HTR-8/SVneo (cell line): ENCODE results near the gene ALAS1.

ENCODE experiments used
- DNase-seq: peaks from one replicate; pipeline ENCODE4 v3.0.0; 2011; ENCODE audit warnings: low spot score, mixed read lengths; ENCODE audit not compliant: insufficient read length
- FAIRE-seq: peaks from 2 replicates; lab custom pipeline; 2011; peaks lifted over from hg19 to GRCh38; lab: Jason Lieb, UNC

The ALAS1 gene

DNA sequence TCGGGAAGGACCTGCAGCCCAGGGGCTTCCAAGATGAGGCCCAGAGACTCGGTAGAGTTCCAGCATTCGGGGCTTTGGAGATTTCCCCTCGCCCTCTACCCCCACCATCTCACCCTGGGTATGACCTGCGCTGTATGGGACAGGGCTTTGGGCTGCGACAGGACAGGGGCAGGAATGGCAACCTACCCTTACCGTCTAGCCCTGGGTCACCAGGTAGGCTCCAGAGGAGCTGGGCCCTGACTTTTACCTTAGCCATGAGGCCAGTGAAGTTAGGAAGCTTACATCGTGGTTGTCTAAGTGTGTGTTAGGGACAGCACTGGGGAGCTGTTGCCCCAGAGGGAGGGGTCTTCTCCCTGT is 48.3 kb downstream of the ALAS1 start:
- FAIRE-seq, result peak; percentile 4

DNA sequence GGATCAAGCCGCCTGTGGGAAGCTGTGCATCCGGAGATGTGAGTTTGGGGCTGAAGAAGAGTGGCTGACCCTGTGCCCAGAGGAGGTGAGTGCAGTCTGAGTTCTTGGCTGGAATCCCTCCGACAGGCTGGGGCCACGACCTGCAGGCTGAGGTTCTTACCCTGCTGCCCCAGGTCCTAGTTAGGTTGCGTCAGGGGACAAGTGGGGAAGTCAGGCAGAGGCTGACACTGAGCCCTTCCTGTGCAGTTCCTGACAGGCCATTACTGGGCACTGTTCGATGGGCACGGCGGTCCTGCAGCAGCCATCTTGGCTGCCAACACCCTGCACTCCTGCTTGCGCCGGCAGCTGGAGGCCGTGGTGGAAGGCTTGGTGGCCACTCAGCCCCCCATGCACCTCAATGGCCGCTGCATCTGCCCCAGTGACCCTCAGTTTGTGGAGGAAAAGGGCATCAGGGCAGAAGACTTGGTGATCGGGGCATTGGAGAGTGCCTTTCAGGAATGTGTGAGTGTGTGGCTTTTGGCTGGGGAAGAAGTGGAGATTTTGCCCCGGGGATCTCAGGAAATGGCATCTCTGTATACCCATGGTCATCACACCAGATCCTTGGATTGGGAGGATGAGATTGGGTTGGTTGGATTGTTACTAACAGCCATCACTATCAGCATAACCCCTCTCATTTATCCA is 48.9 kb downstream of the ALAS1 start:
- no peak for FAIRE-seq

More for the DNA sequence above, 48.3 kb downstream of the ALAS1 start:
- DNase-seq, result no peak

DNA sequence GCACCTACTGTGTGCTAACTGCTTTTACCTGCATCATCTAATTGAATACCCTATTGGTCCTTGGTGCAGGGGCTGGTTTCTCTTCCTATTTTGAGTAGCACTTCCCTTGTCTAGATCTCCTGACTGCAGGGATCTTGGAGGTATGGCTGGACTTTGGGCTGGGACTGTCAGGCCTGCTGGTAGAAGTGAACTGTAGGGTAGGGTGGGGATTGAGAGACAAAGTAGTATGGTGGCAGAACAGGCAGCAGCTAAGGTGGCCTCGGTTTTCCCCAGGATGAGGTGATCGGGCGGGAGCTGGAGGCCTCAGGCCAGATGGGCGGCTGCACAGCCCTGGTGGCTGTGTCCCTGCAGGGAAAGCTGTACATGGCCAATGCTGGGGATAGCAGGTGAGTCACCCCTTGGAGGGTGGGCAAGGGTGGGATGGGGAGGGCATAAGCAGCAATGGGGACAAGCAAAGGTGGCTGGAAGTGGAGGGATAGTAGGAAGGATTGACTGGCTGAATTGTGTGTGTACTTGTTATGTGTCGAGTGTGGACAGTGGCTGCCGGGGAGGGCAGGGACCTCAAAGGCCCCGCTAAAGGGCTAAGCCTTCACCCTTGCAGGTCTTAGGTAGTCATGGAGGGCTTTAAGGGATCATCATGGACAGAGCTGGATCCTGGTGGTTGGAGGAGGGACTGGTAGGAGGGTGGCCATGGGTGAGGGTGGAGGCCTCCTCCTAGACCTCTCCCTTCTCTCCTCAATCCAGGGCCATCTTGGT is 49.6 kb downstream of the ALAS1 start:
- DNase-seq (no peak), FAIRE-seq (peak; percentile 59)

More for the DNA sequence above, 48.9 kb downstream of the ALAS1 start:
- DNase-seq, result no peak

DNA sequence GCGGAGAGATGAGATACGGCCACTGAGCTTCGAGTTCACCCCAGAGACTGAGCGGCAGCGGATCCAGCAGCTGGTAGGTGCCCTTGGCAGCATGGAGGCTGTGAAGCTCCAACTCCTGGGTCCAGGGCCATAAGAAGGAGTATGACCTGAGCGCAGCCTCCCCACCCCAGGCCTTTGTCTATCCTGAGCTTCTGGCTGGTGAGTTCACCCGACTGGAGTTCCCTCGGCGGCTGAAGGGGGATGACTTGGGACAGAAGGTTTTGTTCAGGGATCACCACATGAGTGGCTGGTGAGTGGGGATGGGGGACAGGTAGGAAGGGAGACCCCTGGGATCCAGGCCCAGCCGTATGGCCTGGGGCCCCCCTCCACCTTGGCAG is 50.2 kb downstream of the ALAS1 start:
- FAIRE-seq (no peak), DNase-seq (no peak)

DNA sequence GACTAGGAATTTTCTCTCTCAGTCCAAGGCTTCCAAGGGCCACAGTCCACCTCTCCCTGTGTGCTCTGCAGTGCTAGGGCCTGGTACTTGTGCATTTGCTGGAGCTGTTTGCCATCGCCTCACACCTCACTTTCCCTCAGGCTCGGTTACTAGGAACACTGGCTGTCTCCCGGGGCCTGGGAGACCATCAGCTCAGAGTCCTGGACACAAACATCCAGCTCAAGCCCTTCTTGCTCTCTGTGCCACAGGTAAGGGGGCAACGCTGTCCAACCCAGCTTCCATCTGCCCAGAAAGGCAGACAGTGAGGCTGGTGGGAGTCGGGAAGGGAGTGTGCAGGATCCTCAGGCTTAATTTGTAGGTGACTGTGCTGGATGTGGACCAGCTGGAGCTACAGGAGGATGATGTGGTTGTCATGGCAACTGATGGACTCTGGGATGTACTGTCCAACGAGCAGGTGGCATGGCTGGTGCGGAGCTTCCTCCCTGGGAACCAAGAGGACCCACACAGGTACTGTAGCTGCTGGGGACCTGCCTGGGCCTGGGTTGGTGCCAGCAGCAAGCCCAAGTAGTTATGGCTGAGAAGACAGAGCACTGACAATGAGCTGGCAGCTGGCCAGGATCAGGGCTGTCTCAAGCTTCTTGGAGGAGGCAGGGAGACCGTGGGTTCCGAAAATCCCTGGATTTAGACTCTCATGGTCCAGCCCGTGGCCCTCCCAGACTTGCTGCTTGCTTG is 51.0 kb downstream of the ALAS1 start:
- FAIRE-seq, result no peak
- no peak for DNase-seq

DNA sequence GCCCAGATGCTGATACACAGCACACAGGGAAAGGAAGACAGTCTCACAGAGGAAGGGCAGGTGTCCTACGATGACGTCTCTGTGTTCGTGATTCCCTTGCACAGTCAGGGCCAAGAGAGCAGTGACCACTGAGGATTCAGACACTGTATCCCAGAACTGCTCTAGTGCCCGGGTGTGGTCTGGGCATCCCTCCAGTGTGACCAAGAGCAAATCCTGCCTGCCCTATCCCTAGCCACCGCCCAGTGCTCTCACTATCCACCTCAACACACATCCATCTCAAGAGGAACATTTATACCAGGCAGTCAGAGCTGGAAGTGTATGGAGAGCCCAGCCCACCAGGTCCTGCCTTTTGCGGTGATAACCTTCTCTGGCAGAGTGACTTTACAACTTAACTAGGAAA is 51.7 kb downstream of the ALAS1 start:
- no peak for DNase-seq

DNA sequence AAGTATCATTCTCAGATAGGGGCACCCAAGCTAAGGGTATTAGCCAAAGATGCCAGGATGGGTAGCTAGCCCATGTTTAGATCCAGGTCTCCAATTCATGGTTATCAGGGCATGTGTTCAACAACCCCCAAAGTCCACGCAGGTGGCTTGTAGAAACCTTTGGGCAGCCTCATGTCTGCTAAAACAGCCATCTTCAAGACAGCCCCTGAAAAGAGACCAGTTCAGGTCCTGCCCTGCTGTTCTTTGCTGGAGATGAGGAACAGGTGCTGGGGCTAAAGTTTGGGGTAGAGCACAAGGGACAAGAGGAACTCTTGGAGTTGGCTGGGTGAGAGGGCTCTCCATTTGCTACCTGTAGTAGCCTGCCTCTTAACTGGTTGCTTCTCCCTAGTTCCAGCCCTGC is 52.2 kb downstream of the ALAS1 start:
- DNase-seq (no peak), FAIRE-seq (no peak)

More for the DNA sequence above, 51.7 kb downstream of the ALAS1 start:
- FAIRE-seq, result peak; percentile 67

DNA sequence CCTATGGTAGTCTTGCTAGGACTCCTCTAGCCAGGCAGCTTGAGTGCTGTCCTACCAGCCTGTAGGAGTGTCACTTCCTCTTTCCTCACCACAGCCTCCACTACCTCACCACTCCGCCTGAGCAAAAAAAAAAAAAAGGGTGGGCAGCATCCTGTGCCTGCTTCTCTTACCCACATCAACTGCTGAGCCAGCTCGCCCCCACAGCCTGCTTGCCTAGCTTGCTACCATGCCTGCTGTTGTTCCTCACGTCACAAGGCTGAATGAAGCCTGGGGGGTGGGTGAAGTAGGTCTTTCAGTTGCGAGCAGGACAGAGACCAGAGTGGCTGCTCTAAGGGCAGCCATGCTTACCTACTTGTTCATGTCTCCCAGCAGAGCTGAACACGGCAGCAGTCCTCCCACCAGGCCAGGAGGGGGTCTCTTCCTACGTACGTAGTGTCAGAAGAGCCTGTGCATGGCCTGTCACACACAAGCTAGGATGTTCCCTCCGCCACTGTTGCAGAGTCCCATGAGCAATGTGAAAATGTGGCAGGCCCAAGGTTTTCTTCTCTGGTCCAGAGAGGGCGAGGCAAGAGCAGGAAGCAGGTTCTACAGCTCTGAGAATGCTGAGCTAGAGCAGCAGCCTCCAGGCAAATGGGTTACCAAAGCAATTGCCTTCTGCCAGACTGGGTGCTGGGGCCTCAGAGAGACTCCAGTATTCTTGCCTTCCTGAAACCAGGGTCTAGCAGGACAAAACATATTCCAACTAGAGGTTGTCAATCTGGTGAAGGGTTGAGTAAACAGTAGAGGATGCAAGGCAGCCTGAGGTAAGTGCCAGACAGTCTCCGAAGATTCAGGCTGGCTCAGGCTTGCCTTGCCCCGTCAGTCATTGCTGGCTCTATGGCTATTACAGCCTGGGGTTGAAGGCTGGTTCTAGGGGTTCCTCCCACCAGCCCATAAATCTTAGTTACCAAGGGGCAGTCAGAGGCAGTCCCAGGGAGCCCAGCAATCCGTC is 55.6 kb downstream of the ALAS1 start:
- peak; percentile 80 for FAIRE-seq
- no peak for DNase-seq

DNA sequence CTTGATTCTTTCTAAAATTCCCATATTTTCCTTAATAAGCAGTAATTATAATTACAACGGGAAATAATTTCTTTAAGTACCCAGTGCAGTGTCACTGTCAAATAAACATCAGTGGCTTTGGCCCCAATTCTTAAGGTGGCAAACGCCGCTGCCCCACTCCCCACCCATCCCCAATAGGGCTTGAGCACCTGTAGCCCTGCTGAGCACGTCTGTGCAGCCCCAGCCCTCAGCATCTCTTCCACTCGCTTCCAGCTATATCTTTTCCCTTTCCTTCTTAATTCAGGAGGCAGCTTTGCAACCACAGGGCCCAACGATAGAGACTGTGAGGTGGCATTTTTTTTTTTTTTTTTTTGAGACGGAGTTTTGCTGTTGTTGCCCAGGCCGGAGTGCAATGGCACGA is 56.6 kb downstream of the ALAS1 start:
- FAIRE-seq (no peak), DNase-seq (no peak)

DNA sequence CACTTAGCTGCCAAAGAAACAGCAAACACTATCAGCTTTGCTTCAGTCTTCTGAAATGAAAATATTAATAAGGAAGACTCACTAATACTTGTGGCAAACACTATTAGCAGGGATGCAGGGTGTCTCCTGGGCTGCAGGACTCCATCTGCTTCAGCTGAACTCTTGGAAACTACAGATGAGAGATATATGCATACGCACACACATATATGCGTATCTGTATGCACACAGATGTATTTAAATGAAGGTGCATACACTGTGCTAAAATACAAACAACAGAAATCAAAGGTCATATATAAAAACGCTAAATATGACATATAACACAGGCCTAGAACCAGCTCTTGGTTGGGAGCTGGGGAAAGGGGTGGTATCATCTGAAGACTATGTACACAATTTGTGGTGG is 58.2 kb downstream of the ALAS1 start:
- DNase-seq (no peak), FAIRE-seq (peak; percentile 64)

DNA sequence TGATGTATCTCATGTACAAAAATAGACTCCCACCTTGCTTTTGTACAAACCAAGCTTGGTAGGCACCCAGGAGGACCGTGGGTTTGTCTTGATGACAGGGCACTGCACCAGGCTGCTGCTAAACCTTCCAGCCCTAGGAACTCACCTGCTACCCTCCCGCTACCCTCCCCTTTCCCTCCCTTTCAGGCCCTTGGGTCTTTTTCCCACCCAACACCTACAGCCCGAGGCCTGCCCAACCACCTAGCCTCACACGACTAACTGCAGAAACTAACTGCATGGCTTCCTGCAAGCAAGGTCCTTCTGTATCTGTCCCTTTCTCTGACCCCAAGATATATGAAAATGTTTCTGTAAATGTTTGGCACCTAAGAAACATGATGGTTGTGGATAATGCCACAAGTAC is 58.7 kb downstream of the ALAS1 start:
- DNase-seq (no peak), FAIRE-seq (no peak)

DNA sequence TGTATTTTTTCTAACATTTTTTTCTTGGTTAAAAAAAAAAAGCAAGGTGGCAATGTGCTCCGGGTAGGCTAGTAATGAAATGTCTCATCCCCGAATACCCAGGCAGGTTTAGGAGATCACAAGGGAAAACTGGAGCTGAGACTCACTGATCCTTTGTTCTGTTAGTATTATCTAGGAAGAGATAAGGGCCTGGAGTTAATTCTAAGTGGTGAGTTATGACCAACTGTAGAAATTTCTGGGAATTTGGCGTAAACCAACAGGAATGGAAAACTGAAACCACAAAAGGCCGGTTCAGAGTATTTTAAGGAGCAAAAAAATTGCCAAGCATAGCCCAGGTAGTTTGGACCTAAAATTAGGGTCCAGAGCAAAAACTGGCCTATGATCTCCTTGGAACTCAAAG is 60.0 kb downstream of the ALAS1 start:
- DNase-seq (no peak), FAIRE-seq (no peak)

DNA sequence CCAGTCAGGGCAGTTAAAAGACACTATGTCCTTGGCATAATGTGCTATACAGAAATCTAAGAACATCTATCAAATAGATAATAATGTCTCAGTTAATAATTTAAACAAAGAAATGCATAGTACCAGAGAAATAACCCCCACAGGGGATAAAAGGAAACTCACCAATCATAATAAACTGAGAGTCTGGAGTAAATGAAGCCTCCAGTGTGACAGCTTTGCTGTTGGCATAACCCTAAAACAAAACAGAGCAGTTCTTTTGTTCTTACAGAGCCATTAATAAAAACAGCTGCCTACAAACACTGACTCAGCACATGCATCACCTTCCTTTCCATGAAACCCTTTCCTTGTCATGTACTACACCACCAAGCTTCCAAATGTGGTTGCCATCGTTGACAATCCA is 61.1 kb downstream of the ALAS1 start:
- no peak for FAIRE-seq
- no peak for DNase-seq

DNA sequence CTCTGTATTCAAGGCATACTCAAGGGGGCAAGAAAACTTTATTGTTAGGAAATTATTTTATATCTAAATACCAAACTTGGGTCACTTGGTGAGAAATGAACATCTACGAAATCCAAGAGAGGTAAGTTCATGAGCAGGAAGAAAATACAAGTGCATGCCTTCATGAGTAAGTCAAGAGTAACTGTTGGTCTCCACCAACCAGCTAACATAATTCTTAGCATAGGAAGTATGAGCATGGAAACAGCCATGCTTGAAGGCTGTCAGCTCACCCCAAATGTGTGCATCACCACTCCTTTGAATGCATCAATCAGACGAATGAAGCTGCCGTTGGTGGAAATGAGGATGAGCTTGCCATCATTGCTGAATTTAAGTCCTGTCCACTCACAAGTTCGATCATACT is 61.5 kb downstream of the ALAS1 start:
- DNase-seq (no peak), FAIRE-seq (peak; percentile 63)

DNA sequence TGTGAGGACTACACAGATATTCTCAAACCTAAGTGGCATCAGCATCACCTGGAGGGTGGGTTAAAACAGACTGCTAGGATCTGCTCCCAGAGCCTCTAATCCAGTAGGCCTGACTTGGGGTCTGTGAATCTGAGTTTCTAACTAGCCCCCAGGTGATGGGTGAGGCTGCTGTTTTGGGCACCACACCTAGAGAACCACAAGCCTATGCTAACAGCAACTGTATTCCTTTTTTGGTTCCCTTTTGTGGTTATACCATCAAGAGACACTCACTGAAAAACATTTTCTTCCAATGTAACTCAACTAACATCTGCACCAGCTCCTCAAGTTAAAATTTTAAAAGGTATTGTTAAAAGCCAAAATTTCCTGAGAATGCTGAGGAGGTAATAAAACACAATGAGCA is 64.5 kb downstream of the ALAS1 start:
- DNase-seq (no peak), FAIRE-seq (no peak)
